Lower lobe of right lung (tissue), 2 donors: Measurements from ENCODE around the gene MSI2. TPM values are rescaled to one million over a fixed set of nuclear protein-coding genes. Genes with fewer than 3 reads are reported as not detected.

Experiments
- ATAC-seq, 2 donors: fragments of 200-7000 bp; cut with Tn5 transposase; one replicate each; pipeline ENCODE4 v1.9.1; 2020 to 2022; ENCODE audit warnings: mild to moderate bottlenecking in 2 of 2, moderate library complexity in 2 of 2
- DNase-seq: peaks from one replicate; pipeline ENCODE4 v3.0.0-alpha.2; 2020
- H3K27ac ChIP-seq: fragments of 200-600 bp; one replicate; pipeline ENCODE4 v1.8.0; 2022
- H3K27me3 ChIP-seq: fragments of 200-600 bp; one replicate; pipeline ENCODE4 v1.8.0; 2022; ENCODE audit warnings: low read depth
- H3K36me3 ChIP-seq: fragments of 200-600 bp; one replicate; pipeline ENCODE4 v1.8.0; 2022; ENCODE audit warnings: mild to moderate bottlenecking
- H3K4me1 ChIP-seq: fragments of 200-600 bp; one replicate; pipeline ENCODE4 v1.8.0; 2022
- H3K4me3 ChIP-seq: fragments of 200-600 bp; one replicate; pipeline ENCODE4 v1.8.0; 2022; ENCODE audit warnings: mild to moderate bottlenecking
- H3K9me3 ChIP-seq: fragments of 200-600 bp; one replicate; pipeline ENCODE4 v1.8.0; 2022
- CTCF ChIP-seq: fragments of 200-600 bp; IDR thresholded peaks from one replicate; pipeline ENCODE4 v1.8.0; 2022; ENCODE audit warnings: antibody characterized with exemption, mild to moderate bottlenecking
- intact Hi-C: fragments of 100-400 bp; cut with DNase I; formaldehyde crosslinking; loops from one replicate; pipeline ENCODE4 v1.11.0; 2022
- total RNA-seq: library from RNA; stranded (reverse); fragmentation: NEBNext Ultra II Directional; extraction: Animal tissue kit (Norgen Biotek cat#: 25700); gene quantifications from one replicate; pipeline ENCODE4 v1.2.1, GENCODE V29; 2021
- donor health status: DM: no; HTN: yes; CAD: no; lungs with severe emphysema.

MSI2 gene
- total RNA-seq, 1 donor from 2014 or later: 43.9 TPM

GRCh38 chr17:57246257-57246656 lies 10.1 kb upstream of the MSI2 start:
- ATAC-seq: no peak
- DNase-seq: no peak
- intact Hi-C loops: no loop called here
- no peak overlapping the region for H3K27ac ChIP-seq
- no peak for TF ChIP-seq CTCF
- H3K27me3 ChIP-seq: peaks cover 7% of the 10 kb centered on the region
- no peak overlapping the region for H3K4me3 ChIP-seq
- no peaks in the 10 kb centered on the region for H3K36me3 ChIP-seq
- H3K9me3 ChIP-seq: no peaks in the 10 kb centered on the region
- H3K4me1 ChIP-seq: no peaks in the 10 kb centered on the region

- no peaks in the 10 kb centered on the region for H3K36me3 ChIP-seq
- no peak for TF ChIP-seq CTCF
- no peaks in the 10 kb centered on the region for H3K9me3 ChIP-seq
- no peak for ATAC-seq
- peaks cover 7% of the 10 kb centered on the region for H3K27me3 ChIP-seq
- H3K27ac ChIP-seq: no peak overlapping the region
- H3K4me3 ChIP-seq: no peak overlapping the region
- intact Hi-C loops: no loop called here
- no peaks in the 10 kb centered on the region for H3K4me1 ChIP-seq
- DNase-seq: no peak
These were observed 9.1 kb upstream of the MSI2 start for GRCh38 chr17:57247261-57247660.

- TF ChIP-seq CTCF: no peak
- H3K36me3 ChIP-seq: no peaks in the 10 kb centered on the region
- DNase-seq (no peak), ATAC-seq (no peak)
- intact Hi-C loops: no loop called here
- peaks cover 7% of the 10 kb centered on the region for H3K27me3 ChIP-seq
- H3K4me3 ChIP-seq: no peak overlapping the region
- H3K27ac ChIP-seq: no peak overlapping the region
- H3K4me1 ChIP-seq: no peaks in the 10 kb centered on the region
- H3K9me3 ChIP-seq: no peaks in the 10 kb centered on the region
These were observed 8.4 kb upstream of the MSI2 start for GRCh38 chr17:57247913-57248312.

- intact Hi-C loops: no loop called here
- DNase-seq (no peak), ATAC-seq (no peak)
- no peak for TF ChIP-seq CTCF
- H3K4me3 ChIP-seq: no peak overlapping the region
- no peaks in the 10 kb centered on the region for H3K4me1 ChIP-seq
- no peaks in the 10 kb centered on the region for H3K27me3 ChIP-seq
- H3K27ac ChIP-seq: no peak overlapping the region
- H3K9me3 ChIP-seq: no peaks in the 10 kb centered on the region
- no peaks in the 10 kb centered on the region for H3K36me3 ChIP-seq
These were observed 6.8 kb upstream of the MSI2 start for GRCh38 chr17:57249520-57249919.

- Histone ChIP-seq H3K36me3 (no peaks in the 10 kb centered on the region), H3K27me3 (no peaks in the 10 kb centered on the region), H3K27ac (no peak overlapping the region), H3K4me3 (no peak overlapping the region), H3K9me3 (no peaks in the 10 kb centered on the region), H3K4me1 (no peaks in the 10 kb centered on the region)
- TF ChIP-seq CTCF: no peak
- no peak for ATAC-seq
- no peak for DNase-seq
- intact Hi-C loops: no loop called here
These were observed 5.0 kb upstream of the MSI2 start for GRCh38 chr17:57251211-57251787.
